GM12874 (cell line): ENCODE measurements around the gene E4F1.
A peak's percentile ranks its signal among the peaks of the same experiment; 100 is the strongest.

Experiments used
- CTCF ChIP-seq: IDR thresholded peaks from 2 replicates; pipeline ENCODE4 v1.5.1; 2011; ENCODE audit warnings: low read depth, mild to moderate bottlenecking, control low read depth, low read length, moderate library complexity; ENCODE audit not compliant: insufficient read depth

Gene E4F1

GRCh38 chr16:2237493-2238149 is 14.2 kb downstream of the E4F1 start:
- TF ChIP-seq CTCF, result no peak

GRCh38 chr16:2238150-2238837 is 14.9 kb downstream of the E4F1 start:
- TF ChIP-seq CTCF, result no peak

GRCh38 chr16:2238838-2239675 is 15.7 kb downstream of the E4F1 start:
- TF ChIP-seq CTCF, result no peak

GRCh38 chr16:2242598-2242997 is 19.2 kb downstream of the E4F1 start:
- TF ChIP-seq CTCF, result no peak

- TF ChIP-seq CTCF, result 0 out of 2 replicates have a peak, but pooled peaks have one; percentile 44
Observed at GRCh38 chr16:2243031-2243528, 19.7 kb downstream of the E4F1 start.

- TF ChIP-seq CTCF, result no peak
Observed at GRCh38 chr16:2243781-2244180, 20.4 kb downstream of the E4F1 start.

GRCh38 chr16:2244301-2244700 is 20.9 kb downstream of the E4F1 start:
- TF ChIP-seq CTCF, result no peak
